ENCODE measurements around the gene NKX2-2. TPM values are rescaled to one million over a fixed set of nuclear protein-coding genes. Genes with fewer than 3 reads are reported as not detected.

The NKX2-2 gene
- total and polyA plus RNA-seq, 2 donors (not counting 3 experiments of a cell fraction or from before 2014, with no cell fraction given), result not detected

GRCh38 chr20:21507400-21508229 lies 6.2 kb downstream of the NKX2-2 start:
- H2AFZ ChIP-seq (ENCODE audit: low read depth, low read length), result no peak overlapping the region
- no peak for TF ChIP-seq FOS (IDR thresholded peaks at IDR 0.05; ENCODE audit: borderline replicate concordance, insufficient read depth, low read length)
- TF ChIP-seq MAX (IDR thresholded peaks at IDR 0.05; ENCODE audit: insufficient read depth, insufficient read length), result no peak
- no peak for TF ChIP-seq CTCF (IDR thresholded peaks at IDR 0.05; ENCODE audit: extremely low read depth in 1 of 2, insufficient read depth in 1 of 2, low read depth in 1 of 2, low read length in 2 of 2)
- TF ChIP-seq MYC (IDR thresholded peaks at IDR 0.05; ENCODE audit: low read depth, low read length), result no peak
- TF ChIP-seq EZH2 (IDR thresholded peaks at IDR 0.05; ENCODE audit: borderline replicate concordance, low read depth, low read length, severe bottlenecking), result peak; percentile 25
- TF ChIP-seq GATA2 (IDR thresholded peaks at IDR 0.05; ENCODE audit: insufficient read depth, insufficient read length, low read depth, low read length), result no peak
- no peak for TF ChIP-seq JUN (IDR thresholded peaks at IDR 0.05; ENCODE audit: borderline replicate concordance, insufficient read depth, insufficient read length, low read depth)
- TF ChIP-seq POLR2A (IDR thresholded peaks at IDR 0.05; ENCODE audit: low read depth, low read length), result no peak
- no TSS peak for BruUV-seq (replicated peaks)
- H3K79me2 ChIP-seq (ENCODE audit: control insufficient read depth, insufficient read depth, low read length), result no peaks in the 10 kb centered on the region
- H3K27me3 ChIP-seq (ENCODE audit: control insufficient read depth in 2 of 2, insufficient read depth in 2 of 2, low read length in 2 of 2), result peaks cover 58 to 66% of the 10 kb centered on the region in 2 experiments
- FAIRE-seq (no peak), DNase-seq (ENCODE audit: low read depth, low spot score) (no peak)
- CTCF ChIA-PET, result interaction anchor here (2.1 to 12.0 kb wide), 5 partner anchors 12 to 670 kb away, joined by 8 to 443 read pairs (median 60); no protein-coding TSS in a partner anchor
- H3K9me3 ChIP-seq (replicated peaks; ENCODE audit: control insufficient read depth, insufficient read depth, low read length), result no peaks in the 10 kb centered on the region
- intact Hi-C loops (cut with micrococcal nuclease) (loop anchor here (2.0 to 5.0 kb wide), 3 partner anchors 110 to 410 kb away; partner anchors contain the start of genes KIZ and NKX2-4), dilution Hi-C loops (cut with MboI; ENCODE audit: extremely low pct_ligation_motif_present, low sequenced_read_pairs) (no loop called here)
- peaks cover 15% of the 10 kb centered on the region for H3K4me1 ChIP-seq (ENCODE audit: control insufficient read depth, extremely low read depth, insufficient read depth, low read length)
- no peaks in the 10 kb centered on the region for H4K20me1 ChIP-seq (replicated peaks; ENCODE audit: control insufficient read depth, extremely low read depth, insufficient read depth, low read length)
- no peaks in the 10 kb centered on the region for H3K9me1 ChIP-seq (replicated peaks; ENCODE audit: control insufficient read depth, extremely low read depth, insufficient read depth, low read length)
- H3K27ac ChIP-seq (ENCODE audit: insufficient read depth, low read depth, low read length), result no peak overlapping the region
- no peak overlapping the region for H3K4me2 ChIP-seq (ENCODE audit: insufficient read depth, low read length)
- no peak overlapping the region for H3K4me3 ChIP-seq (replicated peaks in 1 of 3; ENCODE audit: insufficient read depth in 1 of 3, low read depth in 1 of 3, low read length in 3 of 3)
- POLR2A ChIA-PET, result no interaction called here
- no peaks in the 10 kb centered on the region for H3K36me3 ChIP-seq (ENCODE audit: control insufficient read depth in 2 of 2, extremely low read depth in 1 of 2, insufficient read depth in 2 of 2, low read length in 2 of 2)
- H3K9ac ChIP-seq (replicated peaks; ENCODE audit: extremely low read depth, insufficient read depth, low read length), result no peak overlapping the region
